DMS79 treated with DMSO at 0.1 percent for 48 hours (cell line): ENCODE results near the gene HES3.

Experiments used
- DNase-seq: peaks from one replicate; lab custom pipeline; 2025; lab: John Stamatoyannopoulos, UW

The HES3 gene

GRCh38 chr1:6243993-6244392 is at the start of gene HES3:
HES3 (plus strand) TSS chr1:6244179; CDS start chr1:6244366, 187 bp downstream.
- no peak for DNase-seq

GRCh38 chr1:6197746-6198427 is 46.1 kb upstream of the HES3 start:
- no peak for DNase-seq

- DNase-seq, result no peak
These were observed 45.2 kb upstream of the HES3 start for GRCh38 chr1:6198646-6199297.

GRCh38 chr1:6199298-6200187 is 44.4 kb upstream of the HES3 start, which contains the start of gene RPL22:
RPL22 (minus strand) TSS chr1:6199595; CDS start chr1:6199573, 22 bp downstream.
- DNase-seq, result peak; percentile 99

- no peak for DNase-seq
These were observed 43.7 kb upstream of the HES3 start for GRCh38 chr1:6200188-6200809.

GRCh38 chr1:6202256-6202655 is 41.7 kb upstream of the HES3 start:
- DNase-seq, result no peak

GRCh38 chr1:6205849-6206519 is 38.0 kb upstream of the HES3 start, which contains the start of gene RNF207:
RNF207 (plus strand) TSS chr1:6206119; CDS start chr1:6206536, 417 bp downstream.
- peak; percentile 56 for DNase-seq

- DNase-seq, result no peak
These were observed 37.5 kb upstream of the HES3 start for GRCh38 chr1:6206520-6206855.

GRCh38 chr1:6207075-6207885 is 36.7 kb upstream of the HES3 start:
- DNase-seq, result no peak

- no peak for DNase-seq
These were observed 36.1 kb upstream of the HES3 start for GRCh38 chr1:6207921-6208320.

GRCh38 chr1:6208723-6209660 is 35.0 kb upstream of the HES3 start:
- no peak for DNase-seq

GRCh38 chr1:6209661-6210580 is 34.1 kb upstream of the HES3 start:
- no peak for DNase-seq

GRCh38 chr1:6210591-6211355 is 33.2 kb upstream of the HES3 start:
- no peak for DNase-seq

- no peak for DNase-seq
These were observed 32.2 kb upstream of the HES3 start for GRCh38 chr1:6211731-6212130.

GRCh38 chr1:6212193-6212959 is 31.6 kb upstream of the HES3 start:
- DNase-seq, result no peak

GRCh38 chr1:6218375-6219164 is 25.4 kb upstream of the HES3 start:
- no peak for DNase-seq
